ENCODE results near the gene LYPD6B.

LYPD6B gene

DNA sequence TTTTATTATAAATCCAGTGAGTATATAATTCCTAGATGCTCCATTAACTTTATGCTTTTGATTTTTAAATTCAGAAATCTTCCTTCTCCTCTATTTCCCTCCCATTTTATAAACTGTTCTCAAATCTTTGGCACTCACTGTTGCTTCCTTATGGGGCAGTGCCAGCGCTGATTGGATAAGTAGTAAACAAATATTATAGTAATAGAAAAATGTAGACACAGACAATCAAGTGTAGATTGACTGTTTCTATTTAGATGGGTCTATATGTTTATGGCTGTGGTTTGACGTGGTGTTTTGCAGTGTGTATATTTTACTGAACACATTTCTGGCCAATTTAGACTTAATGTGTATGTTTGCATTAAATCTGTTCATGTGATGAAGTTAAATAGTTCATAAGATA is 36.6 kb downstream of the LYPD6B start:
- no peak for DNase-seq (ENCODE audit: low read depth)
- TF ChIP-seq, protein P1, sequence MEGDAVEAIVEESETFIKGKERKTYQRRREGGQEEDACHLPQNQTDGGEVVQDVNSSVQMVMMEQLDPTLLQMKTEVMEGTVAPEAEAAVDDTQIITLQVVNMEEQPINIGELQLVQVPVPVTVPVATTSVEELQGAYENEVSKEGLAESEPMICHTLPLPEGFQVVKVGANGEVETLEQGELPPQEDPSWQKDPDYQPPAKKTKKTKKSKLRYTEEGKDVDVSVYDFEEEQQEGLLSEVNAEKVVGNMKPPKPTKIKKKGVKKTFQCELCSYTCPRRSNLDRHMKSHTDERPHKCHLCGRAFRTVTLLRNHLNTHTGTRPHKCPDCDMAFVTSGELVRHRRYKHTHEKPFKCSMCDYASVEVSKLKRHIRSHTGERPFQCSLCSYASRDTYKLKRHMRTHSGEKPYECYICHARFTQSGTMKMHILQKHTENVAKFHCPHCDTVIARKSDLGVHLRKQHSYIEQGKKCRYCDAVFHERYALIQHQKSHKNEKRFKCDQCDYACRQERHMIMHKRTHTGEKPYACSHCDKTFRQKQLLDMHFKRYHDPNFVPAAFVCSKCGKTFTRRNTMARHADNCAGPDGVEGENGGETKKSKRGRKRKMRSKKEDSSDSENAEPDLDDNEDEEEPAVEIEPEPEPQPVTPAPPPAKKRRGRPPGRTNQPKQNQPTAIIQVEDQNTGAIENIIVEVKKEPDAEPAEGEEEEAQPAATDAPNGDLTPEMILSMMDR (IDR thresholded peaks at IDR 0.05; ENCODE audit: low read depth, low read length, missing control alignments) = no peak
- in situ Hi-C loops (cut with HindIII; ENCODE audit: low sequenced_read_pairs) = no loop called here
- H3K4me3 ChIP-seq (ENCODE audit: low read depth, low read length) = no peak overlapping the region

DNA sequence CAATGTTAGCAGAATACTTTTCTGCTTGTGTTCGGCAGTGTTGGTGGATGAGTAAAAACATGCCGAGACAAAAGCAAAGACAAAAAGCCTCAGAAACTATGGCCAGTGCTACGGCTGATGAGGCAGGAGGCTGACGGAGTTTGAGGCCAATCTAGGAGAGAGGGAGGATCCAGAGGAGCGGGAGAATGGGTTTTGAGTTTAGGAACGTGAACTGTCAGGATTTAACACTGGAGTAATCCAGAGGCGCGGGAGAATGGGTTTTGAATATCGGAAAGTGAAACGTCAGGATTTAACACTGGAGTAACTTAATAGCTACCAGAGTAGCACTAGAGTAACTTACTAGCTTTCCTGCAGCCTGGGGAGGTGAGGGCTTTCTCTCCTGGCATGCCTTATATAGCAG is 37.4 kb downstream of the LYPD6B start:
- DNase-seq (ENCODE audit: low read depth) = no peak
- no peak overlapping the region for H3K4me3 ChIP-seq (ENCODE audit: low read depth, low read length)
- in situ Hi-C loops (cut with HindIII; ENCODE audit: low sequenced_read_pairs) = no loop called here
- TF ChIP-seq, protein P1 (IDR thresholded peaks at IDR 0.05; ENCODE audit: low read depth, low read length, missing control alignments) = no peak

DNA sequence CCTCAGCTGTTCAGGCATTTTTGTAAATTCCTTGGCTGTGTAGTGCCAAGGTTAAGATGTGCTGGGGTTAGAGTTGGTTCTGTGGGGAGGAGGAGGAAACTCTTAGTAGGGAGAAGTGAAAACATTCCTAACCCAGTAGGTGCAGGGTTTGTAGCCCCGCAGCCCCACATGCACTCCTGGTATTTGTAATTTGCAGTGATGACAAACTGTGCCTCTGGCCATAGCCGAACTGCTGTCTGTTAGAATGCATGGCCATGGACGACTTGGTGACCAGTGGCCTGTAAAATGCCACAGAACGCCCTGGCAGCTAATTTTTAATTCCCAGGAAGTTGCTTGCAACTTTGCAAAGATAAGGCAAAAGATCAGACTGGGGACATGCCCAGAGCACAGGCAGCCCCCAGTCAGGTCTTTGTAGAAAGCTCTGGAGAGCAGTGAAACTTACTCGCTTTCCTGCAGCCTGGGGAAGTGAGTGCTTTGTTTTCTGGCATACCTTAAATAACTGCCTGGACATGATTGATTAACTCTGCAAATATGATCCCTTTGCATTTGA is 38.4 kb downstream of the LYPD6B start:
- DNase-seq (ENCODE audit: low read depth) = no peak
- in situ Hi-C loops (cut with HindIII; ENCODE audit: low sequenced_read_pairs) = no loop called here
- H3K4me3 ChIP-seq (ENCODE audit: low read depth, low read length) = no peak overlapping the region
- TF ChIP-seq, protein P1 (IDR thresholded peaks at IDR 0.05; ENCODE audit: low read depth, low read length, missing control alignments) = no peak

DNA sequence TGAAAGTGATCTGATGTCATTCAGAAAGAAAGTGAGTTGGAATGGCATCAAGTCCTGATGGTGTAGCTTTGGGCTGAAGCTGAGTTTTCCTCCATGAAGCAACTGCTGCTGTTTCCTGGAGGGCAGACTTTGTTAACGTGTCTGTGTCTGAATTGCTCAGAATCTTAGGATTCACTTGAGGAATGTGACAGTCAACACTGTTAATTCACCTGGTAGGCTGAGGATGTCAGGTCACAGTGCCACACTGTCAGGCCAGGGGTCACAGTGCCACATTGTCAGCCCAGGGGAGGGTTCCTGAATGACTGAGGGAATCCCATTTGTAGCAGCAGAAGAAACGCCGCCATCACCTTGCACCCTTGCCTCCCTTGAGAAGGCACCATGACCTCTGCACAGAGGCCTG is 39.4 kb downstream of the LYPD6B start:
- no peak overlapping the region for H3K4me3 ChIP-seq (ENCODE audit: low read depth, low read length)
- TF ChIP-seq, protein P1 (IDR thresholded peaks at IDR 0.05; ENCODE audit: low read depth, low read length, missing control alignments) = no peak
- no peak for DNase-seq (ENCODE audit: low read depth)
- in situ Hi-C loops (cut with HindIII; ENCODE audit: low sequenced_read_pairs) = no loop called here

DNA sequence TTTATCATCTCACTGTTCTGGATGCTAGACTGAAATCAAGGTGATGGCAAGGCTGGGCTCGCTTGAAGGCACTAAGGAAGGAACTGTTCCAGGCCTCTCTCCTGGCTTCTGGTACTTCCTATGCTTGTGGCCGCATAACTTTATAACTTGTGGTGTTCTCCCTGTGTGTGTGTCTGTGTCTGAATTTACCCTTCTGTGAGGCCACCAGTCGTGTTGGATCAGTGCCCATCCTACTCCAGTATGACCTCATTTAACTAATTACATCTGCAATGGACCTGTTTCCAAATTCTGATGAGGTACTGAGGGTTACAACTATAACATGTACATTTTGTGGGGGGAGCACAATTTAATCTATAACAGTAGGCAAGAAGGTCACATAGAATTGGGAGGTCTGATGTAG is 41.6 kb downstream of the LYPD6B start:
- H3K4me3 ChIP-seq (ENCODE audit: low read depth, low read length) = no peak overlapping the region
- in situ Hi-C loops (cut with HindIII; ENCODE audit: low sequenced_read_pairs) = no loop called here
- peak; percentile 55 for DNase-seq (ENCODE audit: low read depth)
- TF ChIP-seq, protein P1 (IDR thresholded peaks at IDR 0.05; ENCODE audit: low read depth, low read length, missing control alignments) = no peak

DNA sequence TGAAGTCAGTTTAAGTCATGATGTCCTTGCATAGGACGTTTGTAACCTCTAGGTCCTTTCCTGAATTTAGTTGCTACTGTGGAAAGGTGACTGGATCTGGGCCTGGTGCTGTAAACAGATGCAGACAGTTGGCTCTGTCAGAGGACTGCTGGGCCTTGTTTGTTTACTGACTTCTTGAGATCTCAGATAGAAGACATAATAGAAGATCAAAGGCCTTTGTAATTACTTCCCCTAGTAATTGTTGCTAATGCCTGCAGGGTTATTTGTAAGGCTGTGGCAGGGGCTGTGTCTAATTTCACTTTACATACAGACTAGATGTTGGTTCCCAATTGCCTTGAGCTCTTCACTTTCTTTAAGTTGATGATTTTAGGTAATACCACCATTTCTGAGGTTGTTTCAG is 42.5 kb downstream of the LYPD6B start:
- TF ChIP-seq, protein P1 (IDR thresholded peaks at IDR 0.05; ENCODE audit: low read depth, low read length, missing control alignments) = no peak
- in situ Hi-C loops (cut with HindIII; ENCODE audit: low sequenced_read_pairs) = no loop called here
- no peak for DNase-seq (ENCODE audit: low read depth)
- H3K4me3 ChIP-seq (ENCODE audit: low read depth, low read length) = no peak overlapping the region

DNA sequence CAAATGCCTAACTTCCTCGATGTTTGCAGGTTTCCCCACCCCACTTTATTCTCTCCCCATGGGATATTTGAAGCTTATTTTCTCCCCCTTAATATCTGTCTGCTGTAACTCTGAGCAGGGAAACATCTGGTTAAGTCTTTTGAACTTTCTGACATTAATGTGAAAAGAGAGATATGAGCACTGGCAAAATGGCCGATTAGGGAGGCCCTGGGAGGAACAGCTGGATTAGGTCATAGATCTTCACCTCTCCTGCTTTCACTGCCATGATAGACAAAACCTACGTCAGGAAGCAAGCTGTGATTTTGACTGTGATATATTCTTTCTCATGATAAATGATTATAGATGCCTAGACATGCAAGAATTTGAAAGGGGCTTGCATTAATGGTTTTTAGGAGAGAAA is 43.6 kb downstream of the LYPD6B start:
- no peak for DNase-seq (ENCODE audit: low read depth)
- TF ChIP-seq, protein P1 (IDR thresholded peaks at IDR 0.05; ENCODE audit: low read depth, low read length, missing control alignments) = no peak
- no peak overlapping the region for H3K4me3 ChIP-seq (ENCODE audit: low read depth, low read length)
- in situ Hi-C loops (cut with HindIII; ENCODE audit: low sequenced_read_pairs) = no loop called here
